T-helper 17 cell (primary cell): Measurements from ENCODE around the gene TNFRSF21. TPM values are rescaled to one million over a fixed set of nuclear protein-coding genes. Genes with fewer than 3 reads are reported as not detected.

Source experiments
- ATAC-seq: fragments of 150-1000 bp; cut with Tn5 transposase; 2 replicates; pipeline ENCODE4 v1.10.0; 2021; ENCODE audit warnings: mild to moderate bottlenecking, moderate library complexity
- DNase-seq, 3 donors: peaks; one replicate each; pipeline versions ENCODE4 v3.0.0 to v3.0.0-alpha.2; 2020 to 2021
- H3K9me3 ChIP-seq: one replicate; pipeline ENCODE4 v1.7.0; 2013; ENCODE audit warnings: low read length, mild to moderate bottlenecking; ENCODE audit not compliant: control insufficient read depth, poor library complexity, severe bottlenecking
- H3K27ac Mint-ChIP-seq: one replicate; pipeline ENCODE4 v1.8.0; 2022; ENCODE audit warnings: mild to moderate bottlenecking, moderate library complexity, mixed read lengths
- H3K27me3 Mint-ChIP-seq: one replicate; pipeline ENCODE4 v1.8.0; 2022; ENCODE audit warnings: mixed read lengths
- H3K36me3 Mint-ChIP-seq: one replicate; pipeline ENCODE4 v1.8.0; 2022; ENCODE audit warnings: low read depth, mixed read lengths
- H3K4me1 Mint-ChIP-seq: one replicate; pipeline ENCODE4 v1.8.0; 2022; ENCODE audit warnings: mild to moderate bottlenecking, mixed read lengths
- H3K4me3 Mint-ChIP-seq: one replicate; pipeline ENCODE4 v1.8.0; 2022; ENCODE audit warnings: mild to moderate bottlenecking, moderate library complexity, mixed read lengths
- total RNA-seq, 4 donors: library from RNA in 2 of 4; stranded (reverse) in 2 of 4; gene quantifications; one replicate each; pipeline ENCODE4 v1.2.3 and lab custom pipeline; 2022 to 2026

Gene TNFRSF21
- total RNA-seq, 2 donors from 2014 or later, result 0.10 to 0.47 TPM

GRCh38 chr6:47310131-47310480 is 401 bp upstream of the TNFRSF21 start:
- peaks cover 66% of the 10 kb centered on the region for H3K27me3 Mint-ChIP-seq
- ATAC-seq (no peak), DNase-seq (no peak)
- peak overlapping the region; percentile 81 for H3K4me3 Mint-ChIP-seq
- no peaks in the 10 kb centered on the region for H3K9me3 ChIP-seq
- peaks cover 6% of the 10 kb centered on the region for H3K4me1 Mint-ChIP-seq
- H3K27ac Mint-ChIP-seq, result no peak overlapping the region
- H3K36me3 Mint-ChIP-seq, result peaks cover 5% of the 10 kb centered on the region

DNA sequence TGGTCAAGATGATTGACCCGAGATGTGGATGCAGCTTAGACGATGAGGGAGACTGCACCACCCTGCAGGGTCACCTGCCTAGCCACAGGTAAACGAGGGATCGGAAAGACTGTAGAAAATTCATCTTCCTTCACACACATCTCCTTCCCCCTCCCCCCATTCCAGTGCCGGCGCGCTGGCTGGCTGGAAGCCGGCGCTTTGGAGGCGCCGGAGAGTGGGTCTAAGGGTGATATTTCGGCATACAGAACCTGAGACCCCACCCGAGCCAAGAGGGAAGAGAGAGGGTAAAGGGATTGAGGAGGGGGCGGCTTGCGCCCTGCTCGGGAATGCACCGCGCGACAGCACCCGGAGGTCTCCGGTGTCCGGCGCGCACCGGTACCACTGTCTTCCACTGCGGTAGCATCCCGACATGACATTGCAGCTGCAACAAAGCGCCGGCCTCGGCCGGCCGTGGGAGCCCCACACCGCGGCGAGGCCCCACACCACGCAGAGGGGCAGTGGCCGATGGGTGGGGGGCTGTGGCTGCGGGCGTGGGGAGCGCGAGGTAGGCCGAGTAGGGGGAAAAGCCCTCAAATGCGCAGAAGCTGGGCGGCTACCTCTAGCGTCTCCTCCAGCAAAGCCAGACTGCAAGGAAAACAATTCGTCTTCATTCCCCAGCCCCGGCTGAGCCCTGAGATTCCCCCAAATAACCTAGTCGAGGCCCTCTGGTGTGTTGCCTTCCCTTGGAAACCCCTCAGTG is 984 bp downstream of the TNFRSF21 start:
- no peak overlapping the region for H3K27ac Mint-ChIP-seq
- H3K36me3 Mint-ChIP-seq, result peaks cover 2% of the 10 kb centered on the region
- H3K4me1 Mint-ChIP-seq, result peaks cover 6% of the 10 kb centered on the region
- H3K27me3 Mint-ChIP-seq, result peaks cover 63% of the 10 kb centered on the region
- no peaks in the 10 kb centered on the region for H3K9me3 ChIP-seq
- no peak for ATAC-seq
- no peak for DNase-seq
- peak overlapping the region; percentile 63 for H3K4me3 Mint-ChIP-seq

GRCh38 chr6:47308198-47308517 is 1.5 kb downstream of the TNFRSF21 start:
- Mint-ChIP-seq H3K36me3 (peaks cover 4% of the 10 kb centered on the region), H3K27me3 (peaks cover 64% of the 10 kb centered on the region), H3K4me3 (peak overlapping the region; percentile 63), H3K4me1 (peaks cover 6% of the 10 kb centered on the region), H3K27ac (no peak overlapping the region)
- H3K9me3 ChIP-seq, result no peaks in the 10 kb centered on the region
- ATAC-seq, result no peak
- DNase-seq, result no peak

GRCh38 chr6:47307362-47308197 is 2.1 kb downstream of the TNFRSF21 start:
- no peaks in the 10 kb centered on the region for H3K9me3 ChIP-seq
- DNase-seq, result no peak
- Mint-ChIP-seq H3K27ac (no peak overlapping the region), H3K36me3 (peaks cover 4% of the 10 kb centered on the region), H3K4me3 (no peak overlapping the region), H3K4me1 (peaks cover 6% of the 10 kb centered on the region), H3K27me3 (peaks cover 64% of the 10 kb centered on the region)
- no peak for ATAC-seq

GRCh38 chr6:47306887-47307286 is 2.8 kb downstream of the TNFRSF21 start:
- H3K4me1 Mint-ChIP-seq, result peaks cover 6% of the 10 kb centered on the region
- H3K9me3 ChIP-seq, result no peaks in the 10 kb centered on the region
- DNase-seq, result no peak
- no peak overlapping the region for H3K27ac Mint-ChIP-seq
- no peak overlapping the region for H3K4me3 Mint-ChIP-seq
- no peak for ATAC-seq
- peaks cover 67% of the 10 kb centered on the region for H3K27me3 Mint-ChIP-seq
- H3K36me3 Mint-ChIP-seq, result peaks cover 4% of the 10 kb centered on the region

GRCh38 chr6:47303861-47304260 is 5.8 kb downstream of the TNFRSF21 start:
- H3K9me3 ChIP-seq, result no peaks in the 10 kb centered on the region
- Mint-ChIP-seq H3K4me3 (no peak overlapping the region), H3K4me1 (peaks cover 2% of the 10 kb centered on the region), H3K27me3 (peaks cover 74% of the 10 kb centered on the region), H3K27ac (no peak overlapping the region), H3K36me3 (peaks cover 2% of the 10 kb centered on the region)
- ATAC-seq, result no peak
- DNase-seq, result no peak

DNA sequence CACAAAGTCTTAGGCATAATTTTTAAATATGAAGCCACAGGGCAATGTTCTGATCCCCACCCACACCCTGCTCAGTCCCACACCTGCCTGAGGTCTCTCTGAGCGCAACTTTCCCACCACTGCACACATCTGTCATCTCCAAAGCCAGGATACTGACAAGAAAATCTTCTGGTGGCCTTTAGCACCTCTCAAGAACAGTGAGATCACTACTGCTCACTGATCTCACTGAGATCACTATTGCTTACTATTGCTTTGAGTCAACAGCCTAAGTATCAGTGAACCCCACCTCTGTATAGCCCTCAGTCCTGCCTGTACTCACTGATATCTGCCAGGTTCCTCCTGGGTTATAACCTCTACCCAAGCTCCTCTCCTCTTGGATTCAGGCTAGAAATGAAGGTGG is 6.4 kb downstream of the TNFRSF21 start:
- H3K4me3 Mint-ChIP-seq, result no peak overlapping the region
- H3K27ac Mint-ChIP-seq, result no peak overlapping the region
- ATAC-seq, result no peak
- H3K27me3 Mint-ChIP-seq, result peaks cover 70% of the 10 kb centered on the region
- peaks cover 2% of the 10 kb centered on the region for H3K36me3 Mint-ChIP-seq
- DNase-seq, result no peak
- H3K9me3 ChIP-seq, result no peaks in the 10 kb centered on the region
- peaks cover 2% of the 10 kb centered on the region for H3K4me1 Mint-ChIP-seq

- no peak overlapping the region for H3K27ac Mint-ChIP-seq
- H3K27me3 Mint-ChIP-seq, result peaks cover 57% of the 10 kb centered on the region
- H3K36me3 Mint-ChIP-seq, result peaks cover 2% of the 10 kb centered on the region
- H3K4me1 Mint-ChIP-seq, result no peaks in the 10 kb centered on the region
- no peak overlapping the region for H3K4me3 Mint-ChIP-seq
- ATAC-seq (no peak), DNase-seq (no peak)
- H3K9me3 ChIP-seq, result no peaks in the 10 kb centered on the region
Measured at GRCh38 chr6:47302043-47302442, 7.7 kb downstream of the TNFRSF21 start.

DNA sequence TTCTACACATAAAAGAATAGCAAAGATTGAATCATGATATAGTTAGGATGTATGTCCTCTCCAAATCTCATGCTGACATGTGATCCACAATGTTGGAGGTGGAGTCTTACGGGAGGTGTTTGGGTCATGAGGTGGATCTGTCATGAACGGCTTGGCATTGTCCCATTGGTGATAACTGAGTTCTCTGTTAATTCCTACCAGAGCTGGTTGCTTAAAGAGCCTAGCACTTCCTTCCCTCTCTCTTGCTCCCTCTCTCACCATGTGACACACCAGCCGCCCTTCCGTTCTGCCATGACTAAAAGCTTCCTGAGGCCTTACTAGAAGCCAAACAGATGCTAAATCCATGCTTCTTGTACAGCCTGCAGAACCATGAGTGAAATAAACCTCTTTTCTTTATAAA is 8.3 kb downstream of the TNFRSF21 start:
- ATAC-seq, result no peak
- Mint-ChIP-seq H3K27ac (no peak overlapping the region), H3K4me3 (no peak overlapping the region), H3K36me3 (peaks cover 2% of the 10 kb centered on the region), H3K4me1 (no peaks in the 10 kb centered on the region), H3K27me3 (peaks cover 59% of the 10 kb centered on the region)
- no peak for DNase-seq
- H3K9me3 ChIP-seq, result no peaks in the 10 kb centered on the region

DNA sequence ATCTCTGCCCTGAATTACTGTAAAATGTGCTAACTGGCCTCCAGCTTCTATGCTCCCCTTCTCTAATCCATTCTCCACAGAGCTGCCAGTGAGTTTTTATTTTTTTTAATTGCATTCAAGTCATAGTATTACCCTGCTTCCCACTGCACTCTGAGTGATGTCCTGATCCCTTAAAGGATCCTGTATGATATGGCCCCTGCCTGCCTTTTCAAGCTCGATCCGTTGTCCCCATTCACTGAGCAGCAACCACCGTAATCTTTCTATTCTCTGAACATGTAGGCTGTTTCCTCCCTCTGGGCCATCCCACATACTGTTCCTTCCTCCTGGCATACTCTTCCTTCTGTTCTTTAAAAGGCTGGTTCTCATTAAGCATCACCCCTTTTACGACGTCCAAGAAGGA is 9.3 kb downstream of the TNFRSF21 start:
- Mint-ChIP-seq H3K27me3 (peaks cover 58% of the 10 kb centered on the region), H3K4me3 (no peak overlapping the region), H3K4me1 (no peaks in the 10 kb centered on the region), H3K27ac (no peak overlapping the region), H3K36me3 (peaks cover 2% of the 10 kb centered on the region)
- DNase-seq (no peak), ATAC-seq (no peak)
- no peaks in the 10 kb centered on the region for H3K9me3 ChIP-seq

DNA sequence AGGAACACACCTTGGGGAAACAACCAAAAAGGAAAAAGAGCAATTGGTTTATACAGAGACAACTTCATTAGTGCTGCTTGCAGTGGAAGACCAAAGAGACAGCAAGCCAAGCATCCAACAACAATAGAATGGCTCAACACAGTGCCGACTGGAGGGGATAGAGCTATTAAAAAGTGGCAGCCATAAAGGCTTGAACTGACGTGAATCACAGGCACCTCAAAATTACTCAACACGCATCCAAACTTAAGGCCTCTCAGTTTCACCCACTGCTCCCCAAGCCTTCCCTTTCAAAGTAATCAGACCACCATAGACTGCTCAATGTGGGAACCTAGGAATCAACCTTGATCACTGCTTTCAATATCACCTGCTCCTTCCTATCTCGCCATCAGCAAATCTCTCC is 9.7 kb downstream of the TNFRSF21 start:
- H3K9me3 ChIP-seq, result no peaks in the 10 kb centered on the region
- H3K27ac Mint-ChIP-seq, result no peak overlapping the region
- DNase-seq, result no peak

GRCh38 chr6:47298475-47298874 is 11.2 kb downstream of the TNFRSF21 start:
- Mint-ChIP-seq H3K27ac (no peak overlapping the region), H3K27me3 (peaks cover 62% of the 10 kb centered on the region), H3K36me3 (peaks cover 2% of the 10 kb centered on the region), H3K4me3 (no peak overlapping the region), H3K4me1 (no peaks in the 10 kb centered on the region)
- H3K9me3 ChIP-seq, result no peaks in the 10 kb centered on the region
- no peak for ATAC-seq
- no peak for DNase-seq

More for the DNA sequence above, 9.7 kb downstream of the TNFRSF21 start:
- Mint-ChIP-seq H3K27me3 (peaks cover 61% of the 10 kb centered on the region), H3K4me1 (no peaks in the 10 kb centered on the region), H3K36me3 (peaks cover 2% of the 10 kb centered on the region), H3K4me3 (no peak overlapping the region)
- ATAC-seq, result no peak

- DNase-seq (no peak), ATAC-seq (no peak)
- Mint-ChIP-seq H3K36me3 (no peaks in the 10 kb centered on the region), H3K27ac (no peak overlapping the region), H3K27me3 (peaks cover 33% of the 10 kb centered on the region), H3K4me3 (no peak overlapping the region), H3K4me1 (no peaks in the 10 kb centered on the region)
- no peaks in the 10 kb centered on the region for H3K9me3 ChIP-seq
Measured at GRCh38 chr6:47294990-47295389, 14.7 kb downstream of the TNFRSF21 start.

- Mint-ChIP-seq H3K4me3 (no peak overlapping the region), H3K27me3 (peaks cover 37% of the 10 kb centered on the region), H3K36me3 (no peaks in the 10 kb centered on the region), H3K27ac (no peak overlapping the region), H3K4me1 (no peaks in the 10 kb centered on the region)
- DNase-seq (no peak), ATAC-seq (no peak)
- H3K9me3 ChIP-seq, result no peaks in the 10 kb centered on the region
Measured at GRCh38 chr6:47292944-47293343, 16.8 kb downstream of the TNFRSF21 start.
